ENCODE results near the gene OR52L1.

OR52L1 gene

GRCh38 chr11:5940748-5941147 is 46.0 kb downstream of the OR52L1 start:
- no peak for DNase-seq (ENCODE audit: low read depth)

- DNase-seq (ENCODE audit: low read depth), result no peak
Measured at GRCh38 chr11:5938603-5938965, 48.2 kb downstream of the OR52L1 start.

GRCh38 chr11:5937868-5938602 is 48.8 kb downstream of the OR52L1 start:
- DNase-seq (ENCODE audit: low read depth), result no peak

All from non-pigmented ciliary epithelial cell (primary cell).